ENCODE results near the gene BRD3OS.
"Not testable (repeated sequence)": the region's sequence is repeated elsewhere in the genome, so short reads cannot be mapped to it uniquely, and the experiment has no call there.

BRD3OS gene

GRCh38 chr9:133982971-133983720 lies 42.1 kb upstream of the BRD3OS start:
- H3K27ac ChIP-seq = no peak overlapping the region
- no peak for TF ChIP-seq CTCF (conservative IDR thresholded peaks at IDR 0.05)
- no peak for TF ChIP-seq ZFX (IDR thresholded peaks at IDR 0.05)

GRCh38 chr9:133986061-133986460 lies 39.2 kb upstream of the BRD3OS start:
- TF ChIP-seq ZFX (IDR thresholded peaks at IDR 0.05) = no peak
- no peak overlapping the region for H3K27ac ChIP-seq

- TF ChIP-seq ZFX (IDR thresholded peaks at IDR 0.05) = no peak
- no peak overlapping the region for H3K27ac ChIP-seq
These were observed 38.4 kb upstream of the BRD3OS start for GRCh38 chr9:133986774-133987445.

- TF ChIP-seq CTCF (conservative IDR thresholded peaks at IDR 0.05) = no peak
- no peak for TF ChIP-seq ZFX (IDR thresholded peaks at IDR 0.05)
- no peak overlapping the region for H3K27ac ChIP-seq
These were observed 37.9 kb upstream of the BRD3OS start for GRCh38 chr9:133987446-133987788.

GRCh38 chr9:133987946-133988665 lies 37.2 kb upstream of the BRD3OS start:
- TF ChIP-seq CTCF (conservative IDR thresholded peaks at IDR 0.05) (no peak), ZFX (IDR thresholded peaks at IDR 0.05) (no peak)
- H3K27ac ChIP-seq = no peak overlapping the region

GRCh38 chr9:133988771-133989170 lies 36.5 kb upstream of the BRD3OS start:
- not testable (repeated sequence) for H3K27ac ChIP-seq

GRCh38 chr9:133989625-133990365 lies 35.5 kb upstream of the BRD3OS start:
- no peak overlapping the region; the same call in 1 of the 2 replicates for H3K27ac ChIP-seq
- TF ChIP-seq ZFX (IDR thresholded peaks at IDR 0.05) = no peak
- no peak for TF ChIP-seq CTCF (conservative IDR thresholded peaks at IDR 0.05)

GRCh38 chr9:133990366-133991213 lies 34.7 kb upstream of the BRD3OS start:
- H3K27ac ChIP-seq = peak overlapping the region; percentile 85
- TF ChIP-seq ZFX (IDR thresholded peaks at IDR 0.05) (no peak), CTCF (conservative IDR thresholded peaks at IDR 0.05) (no peak)
